GF-D8 (cell line): ENCODE results near the gene HYI.
A peak's percentile ranks its signal among the peaks of the same experiment; 100 is the strongest.
"Not testable (repeated sequence)": the region's sequence is repeated elsewhere in the genome, so short reads cannot be mapped to it uniquely, and the experiment has no call there.

ENCODE experiments used
- DNase-seq: peaks from one replicate; lab custom pipeline; 2025; lab: John Stamatoyannopoulos, UW

The HYI gene

GRCh38 chr1:43427524-43427923, 26.2 kb downstream of the HYI start:
- no peak for DNase-seq

GRCh38 chr1:43426221-43426620, 27.5 kb downstream of the HYI start:
- no peak for DNase-seq

DNA sequence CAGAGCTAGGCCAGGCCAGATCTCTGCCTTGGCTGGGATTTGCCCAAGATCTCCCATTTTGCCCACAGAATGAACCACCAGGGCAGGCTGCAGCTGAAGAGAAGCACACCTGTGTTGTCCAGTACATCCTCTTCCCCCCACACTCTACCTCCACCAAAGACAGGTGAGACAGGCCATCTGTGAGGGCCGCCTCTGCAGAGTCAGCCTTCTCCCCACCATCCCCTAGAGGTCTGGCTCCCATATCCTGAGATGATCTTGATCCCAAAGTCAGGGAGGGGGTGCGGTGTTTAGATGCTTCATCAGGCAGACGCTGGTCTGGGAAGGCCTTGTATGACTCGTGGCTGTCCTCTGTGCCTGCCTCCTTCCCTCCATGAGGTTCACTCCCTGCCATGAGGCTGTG, 28.7 kb downstream of the HYI start:
- DNase-seq, result no peak

DNA sequence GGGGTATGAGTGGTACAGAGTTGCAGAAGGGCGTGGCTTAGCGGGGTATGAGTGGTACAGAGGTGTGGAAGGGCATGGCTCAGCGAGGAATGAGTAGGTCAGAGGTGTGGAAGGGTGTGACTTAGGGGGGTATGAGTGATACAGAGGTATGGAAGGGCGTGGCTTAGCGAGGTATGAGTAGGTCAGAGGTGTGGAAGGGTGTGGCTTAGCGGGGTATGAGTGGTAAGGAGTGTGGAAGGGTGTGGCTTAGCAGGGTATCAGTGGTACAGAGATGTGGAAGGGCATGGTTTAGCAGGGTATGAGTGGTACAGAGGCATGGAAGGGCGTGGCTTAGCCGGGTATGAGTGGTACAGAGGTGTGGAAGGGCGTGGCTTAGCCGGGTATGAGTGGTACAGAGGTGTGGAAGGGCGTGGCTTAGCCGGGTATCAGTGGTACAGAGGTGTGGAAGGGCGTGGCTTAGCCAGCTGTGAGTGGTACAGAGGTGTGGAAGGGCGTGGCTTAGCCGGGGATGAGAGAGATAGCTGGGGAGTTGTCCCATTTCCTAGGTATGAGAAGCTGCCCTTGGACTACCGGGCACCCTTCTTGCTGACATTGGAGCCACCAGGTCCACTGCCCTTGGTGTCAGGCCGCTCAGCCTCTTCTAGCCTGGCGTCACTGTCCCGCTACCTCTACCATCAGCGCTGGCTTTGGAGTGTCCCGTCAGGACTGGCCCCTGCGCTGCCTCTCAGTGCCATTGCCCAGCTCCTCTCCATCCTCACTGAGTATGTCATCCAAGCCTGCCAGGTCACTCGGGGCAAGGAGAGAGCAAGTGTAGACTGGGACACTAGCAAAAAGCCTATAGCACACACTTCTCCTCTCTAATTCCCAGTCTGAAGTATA, 29.8 kb downstream of the HYI start:
- DNase-seq, result no peak

GRCh38 chr1:43422995-43423671, 30.6 kb downstream of the HYI start:
- no peak for DNase-seq

DNA sequence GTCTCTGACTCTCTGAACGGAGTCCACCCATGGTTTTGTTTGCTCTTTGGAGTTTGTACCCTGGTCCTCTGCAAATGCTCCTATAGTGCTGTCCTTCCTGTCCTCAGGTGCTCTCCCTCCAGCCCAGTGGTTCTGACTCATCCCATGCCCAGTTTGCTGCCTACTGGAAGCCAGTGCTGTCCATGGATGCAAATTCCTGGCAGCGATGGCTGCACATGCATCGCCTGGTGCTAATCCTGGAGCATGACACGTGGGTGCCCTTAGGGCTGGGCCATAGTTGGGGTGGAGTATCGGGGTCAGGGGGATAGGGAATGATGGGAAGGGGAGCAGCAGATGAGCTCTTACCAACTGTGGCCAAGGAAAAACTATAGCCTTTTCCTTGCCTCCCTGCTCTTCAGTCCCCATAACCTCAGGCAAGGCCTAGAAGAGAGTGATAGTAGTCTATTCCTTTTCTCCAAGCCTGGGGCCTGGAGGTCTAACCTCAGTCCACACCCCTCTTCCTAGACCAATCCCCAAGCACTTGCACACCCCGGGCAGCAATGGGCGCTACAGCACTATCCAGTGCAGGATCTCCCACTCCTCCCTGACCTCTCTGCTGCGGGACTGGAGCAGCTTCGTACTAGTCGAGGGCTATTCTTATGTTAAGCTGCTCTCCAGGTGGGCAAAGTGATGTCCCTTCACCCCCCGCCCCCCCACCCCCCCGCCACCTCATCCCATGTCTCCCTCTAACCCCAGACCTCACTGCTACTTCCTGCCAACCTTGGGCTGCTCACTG, 31.6 kb downstream of the HYI start:
- no peak for DNase-seq

DNA sequence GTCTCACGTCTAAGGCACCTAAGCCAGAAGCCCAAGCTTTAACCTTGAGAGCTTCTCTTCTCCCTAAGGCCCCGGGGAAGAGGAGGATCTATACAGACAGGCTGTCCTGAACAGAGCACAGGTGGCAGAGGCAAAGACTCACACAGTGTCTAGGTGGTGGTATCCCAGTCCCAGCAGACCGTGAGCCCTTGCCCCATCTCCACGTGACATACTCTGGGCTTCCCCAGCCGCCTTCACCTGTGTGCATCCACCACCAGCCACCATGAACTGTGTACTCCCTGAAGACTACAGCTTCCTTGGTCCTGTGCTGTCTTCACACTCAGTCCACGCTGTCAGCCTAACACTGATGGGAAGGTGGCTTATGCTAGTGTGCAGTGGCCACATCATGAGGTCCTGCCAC, 32.3 kb downstream of the HYI start:
- no peak for DNase-seq

- no peak for DNase-seq
Measured at GRCh38 chr1:43420874-43421273, 32.9 kb downstream of the HYI start.

DNA sequence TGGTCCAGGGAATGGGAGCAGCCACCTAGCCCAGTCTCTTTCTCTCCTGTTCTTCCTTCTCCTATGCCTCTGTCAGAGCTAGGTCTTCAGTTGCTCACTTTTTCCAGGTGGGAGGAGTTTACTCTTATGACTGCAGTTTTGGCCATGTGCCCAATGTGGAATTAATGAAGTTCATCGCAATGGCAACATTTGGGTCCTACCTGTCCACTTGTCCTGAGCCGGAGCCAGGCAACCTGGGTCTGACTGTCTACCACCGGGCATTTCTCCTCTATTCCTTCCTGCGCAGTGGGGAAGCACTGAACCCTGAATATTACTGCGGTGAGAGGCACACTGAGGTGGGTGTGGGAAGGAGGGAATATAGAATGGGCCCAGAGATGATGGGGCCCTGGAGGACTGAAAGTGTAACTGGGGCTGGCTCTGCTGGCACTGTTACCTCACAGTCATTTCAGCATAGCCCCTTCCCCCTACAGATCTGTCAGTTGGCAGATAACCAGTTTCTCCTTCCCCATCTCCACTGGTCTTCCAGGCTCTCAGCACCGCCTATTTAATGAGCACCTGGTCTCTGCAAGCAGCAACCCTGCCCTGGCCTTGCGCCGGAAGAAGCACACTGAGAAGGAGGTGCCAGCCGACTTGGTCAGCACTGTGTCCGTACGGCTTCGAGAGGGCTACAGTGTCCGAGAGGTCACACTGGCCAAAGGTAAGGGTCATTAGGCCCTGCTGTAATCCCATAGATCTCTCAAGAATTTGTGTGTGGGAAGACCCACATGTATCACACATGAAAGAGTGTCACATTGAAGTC, 33.9 kb downstream of the HYI start:
- no peak for DNase-seq

DNA sequence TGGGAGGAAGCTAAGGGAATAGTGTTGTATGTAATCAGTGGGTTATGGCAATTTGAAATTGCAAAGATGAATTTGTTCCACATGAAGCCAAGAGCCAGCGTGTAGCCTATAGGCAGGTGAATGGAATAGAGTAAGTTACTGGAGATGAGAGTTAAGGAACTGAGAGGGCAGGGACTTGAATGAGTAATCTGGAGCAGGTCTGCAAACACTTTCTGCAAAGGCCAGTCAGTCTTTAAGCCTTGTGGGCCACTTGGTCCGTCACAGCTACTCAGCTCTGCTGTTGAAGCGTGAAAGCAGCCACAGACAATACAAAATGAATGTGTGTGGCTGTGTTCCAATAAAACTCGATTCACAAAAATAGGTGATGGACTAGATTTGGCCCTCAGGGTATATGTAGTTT, 34.9 kb downstream of the HYI start:
- DNase-seq, result no peak

DNA sequence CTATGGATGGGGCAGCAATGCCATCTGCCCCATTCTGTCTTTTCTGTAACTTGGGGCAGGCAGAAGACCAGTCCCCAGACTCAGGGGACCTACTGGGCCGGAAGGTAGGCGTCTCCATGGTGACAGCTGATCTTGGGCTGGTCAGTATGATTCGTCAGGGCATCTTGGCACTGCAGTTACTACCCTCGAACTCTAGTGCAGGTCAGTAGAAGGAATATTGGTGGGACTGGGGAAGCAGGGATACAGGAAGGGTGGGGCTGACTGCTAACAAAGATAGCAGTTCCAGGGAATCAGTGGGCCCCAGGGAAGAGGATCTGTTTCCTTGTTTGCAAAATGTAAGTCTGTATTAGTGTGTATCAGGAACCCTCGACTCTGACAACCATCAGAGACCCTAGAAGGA, 37.8 kb downstream of the HYI start:
- no peak for DNase-seq

GRCh38 chr1:43414634-43415223, 39.0 kb downstream of the HYI start:
- DNase-seq, result peak; percentile 4

DNA sequence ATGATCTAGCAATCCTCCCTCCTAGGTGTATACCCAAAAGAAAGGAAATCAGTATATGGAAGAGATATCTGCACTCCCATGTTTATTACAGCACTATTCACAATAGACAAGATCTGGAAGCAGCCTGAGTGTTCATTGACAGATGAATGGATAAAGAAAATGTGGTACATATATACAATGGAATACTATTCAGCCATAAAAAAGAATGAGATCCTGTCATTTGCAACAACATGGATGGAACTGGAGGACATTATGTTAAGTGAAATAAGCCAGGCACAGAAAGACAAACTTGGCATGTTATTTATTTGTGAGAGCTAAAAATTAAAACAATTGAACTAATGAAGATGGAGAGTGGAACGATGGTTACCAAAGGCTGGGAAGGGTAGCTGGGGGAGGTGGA, 40.3 kb downstream of the HYI start:
- DNase-seq, result not testable (repeated sequence)

- DNase-seq, result no peak
Measured at GRCh38 chr1:43410571-43410970, 43.2 kb downstream of the HYI start.

- no peak for DNase-seq
Measured at GRCh38 chr1:43405876-43406234, 47.9 kb downstream of the HYI start.

GRCh38 chr1:43405219-43405875, 48.4 kb downstream of the HYI start:
- no peak for DNase-seq

DNA sequence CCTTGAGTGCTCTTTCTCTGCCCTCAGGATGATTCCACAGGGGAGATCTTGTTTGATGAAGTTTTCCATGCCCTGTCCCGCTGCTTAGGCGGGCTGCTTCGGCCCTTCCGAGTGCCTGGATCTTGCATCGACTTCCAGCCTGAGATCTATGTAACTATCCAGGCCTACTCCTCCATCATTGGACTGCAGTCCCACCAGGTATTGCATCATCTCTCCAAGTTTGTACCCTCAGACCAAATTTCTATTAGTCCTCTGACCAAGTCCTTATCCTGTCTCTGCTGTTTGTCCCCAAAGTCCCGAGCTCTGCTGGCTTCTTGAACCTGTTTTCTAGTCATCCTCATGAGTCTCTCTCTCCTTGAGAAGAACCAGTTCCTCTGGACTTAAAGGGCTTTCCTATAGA, 49.4 kb downstream of the HYI start:
- no peak for DNase-seq

GRCh38 chr1:43402089-43402865, 51.5 kb downstream of the HYI start:
- no peak for DNase-seq
